Gastrocnemius medialis (tissue), 4 donors: ENCODE results near the gene CLDN7. TPM values are rescaled to one million over a fixed set of nuclear protein-coding genes. Genes with fewer than 3 reads are reported as not detected.

Experiments used
- ATAC-seq, 2 donors: fragments of 150-250 bp; one replicate each; pipeline ENCODE4 v1.9.1; 2016
- DNase-seq, 2 donors: peaks; one replicate each; pipeline ENCODE4 v3.0.0-alpha.2; 2019
- H3K27ac ChIP-seq, 4 donors: fragments of 200-600 bp; sonication (generic); 1 replicate in 1 of 4; 2 replicates in 3 of 4; pipeline ENCODE4 v1.5.1; 2016 to 2018; ENCODE audit warnings: mild to moderate bottlenecking in 2 of 4, moderate library complexity in 1 of 4
- H3K27me3 ChIP-seq, 3 donors: fragments of 200-600 bp; sonication (generic) in 2 of 3; 1 replicate in 1 of 3; 2 replicates in 2 of 3; pipeline versions ENCODE4 v1.5.1 to v1.6.0; 2016 to 2019; ENCODE audit warnings: mild to moderate bottlenecking in 1 of 3, moderate library complexity in 1 of 3
- H3K36me3 ChIP-seq, 2 donors: fragments of 200-600 bp; sonication (generic) in 1 of 2; one replicate each; pipeline ENCODE4 v1.5.1; 2017 to 2018
- H3K4me1 ChIP-seq, 2 donors: fragments of 200-600 bp; sonication (generic) in 1 of 2; one replicate each; pipeline ENCODE4 v1.5.1; 2016 to 2017; ENCODE audit warnings: mild to moderate bottlenecking in 2 of 2
- H3K4me3 ChIP-seq, 4 donors: fragments of 200-600 bp; sonication (generic) in 3 of 4; 1 replicate in 1 of 4; 2 replicates in 3 of 4; pipeline ENCODE4 v1.5.1; 2016 to 2019; ENCODE audit warnings: mild to moderate bottlenecking in 2 of 4
- H3K9me3 ChIP-seq, 3 donors: fragments of 200-600 bp; sonication (generic) in 2 of 3; 1 replicate in 1 of 3; 2 replicates in 2 of 3; pipeline ENCODE4 v1.5.1; 2016 to 2019
- POLR2A ChIP-seq, 2 donors: fragments of 450-650 bp; IDR thresholded peaks; one replicate each; pipeline ENCODE4 v1.6.1; 2017; ENCODE audit warnings: antibody characterized with exemption in 2 of 2, mild to moderate bottlenecking in 2 of 2, moderate library complexity in 2 of 2
- in situ Hi-C, 4 donors: fragments of 200-750 bp; cut with MboI; loops; one replicate each; pipeline versions ENCODE4 v1.15.0 to v1.8.0; 2017; ENCODE audit warnings: low sequenced_read_pairs in 4 of 4
- intact Hi-C: fragments of 100-400 bp; cut with DNase I; formaldehyde crosslinking; loops from one replicate; pipeline ENCODE4 v1.15.1; 2023; ENCODE audit warnings: low total_unique reads
- total RNA-seq, 4 donors: library from RNA; depleted of rRNA; stranded (reverse); fragments of >200 nt; gene quantifications; one replicate each; pipeline versions ENCODE4 v1.1.0 to v1.2.3, GENCODE V29; 2016
- TF ChIP-seq, protein P1 (sequence below), 5 experiments: fragments of 450-650 bp in 3 of 5; fragments of 200-600 bp in 2 of 5; sonication (generic) in 2 of 5; IDR thresholded peaks in 4 of 5; conservative IDR thresholded peaks in 1 of 5; 1 replicate in 4 of 5; 2 replicates in 1 of 5; pipeline ENCODE4 v1.5.1; 2016 to 2019; ENCODE audit warnings: antibody characterized with exemption in 5 of 5, mild to moderate bottlenecking in 3 of 5, moderate library complexity in 3 of 5

The CLDN7 gene
- total RNA-seq, 4 donors from 2014 or later: 0.46 to 5.1 TPM; not detected in 2

DNA sequence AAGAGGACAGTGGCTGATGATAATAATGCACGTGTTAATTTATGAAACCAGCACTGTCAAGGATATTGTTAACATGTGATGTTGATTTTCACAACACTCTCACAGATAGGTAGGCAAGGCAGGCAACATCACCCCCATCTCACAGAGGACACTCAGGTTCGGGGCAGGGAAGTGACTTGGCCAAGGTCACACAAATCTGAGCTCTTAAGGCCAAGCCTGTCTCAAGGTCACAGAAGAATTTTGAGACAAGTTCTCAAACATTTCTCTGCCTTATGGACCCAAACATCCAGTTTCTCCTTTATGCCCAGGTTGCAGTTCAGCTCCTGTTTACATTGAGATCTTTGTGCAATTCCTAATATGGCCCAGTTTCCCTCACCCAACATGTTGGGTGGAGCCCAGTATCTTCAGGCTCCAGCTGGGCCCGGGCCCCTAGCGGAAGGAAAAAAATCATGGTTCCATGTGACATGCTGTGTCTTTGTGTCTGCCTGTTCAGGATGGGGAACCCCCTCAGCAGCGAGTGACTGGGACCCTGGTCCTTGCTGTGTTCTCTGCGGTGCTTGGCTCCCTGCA, 20.6 kb upstream of the CLDN7 start:
- in situ Hi-C loops: no loop called here
- intact Hi-C loops: loop anchor here (5.0 kb wide), 1 partner anchor 869 kb away; the partner anchor contains the start of gene PER1
- H3K36me3 ChIP-seq: peaks cover 0 to 28% of the 10 kb centered on the region in 2 donors
- H3K9me3 ChIP-seq: no peaks in the 10 kb centered on the region
- TF ChIP-seq POLR2A (IDR thresholded peaks at IDR 0.05): no peak
- TF ChIP-seq, protein P1, sequence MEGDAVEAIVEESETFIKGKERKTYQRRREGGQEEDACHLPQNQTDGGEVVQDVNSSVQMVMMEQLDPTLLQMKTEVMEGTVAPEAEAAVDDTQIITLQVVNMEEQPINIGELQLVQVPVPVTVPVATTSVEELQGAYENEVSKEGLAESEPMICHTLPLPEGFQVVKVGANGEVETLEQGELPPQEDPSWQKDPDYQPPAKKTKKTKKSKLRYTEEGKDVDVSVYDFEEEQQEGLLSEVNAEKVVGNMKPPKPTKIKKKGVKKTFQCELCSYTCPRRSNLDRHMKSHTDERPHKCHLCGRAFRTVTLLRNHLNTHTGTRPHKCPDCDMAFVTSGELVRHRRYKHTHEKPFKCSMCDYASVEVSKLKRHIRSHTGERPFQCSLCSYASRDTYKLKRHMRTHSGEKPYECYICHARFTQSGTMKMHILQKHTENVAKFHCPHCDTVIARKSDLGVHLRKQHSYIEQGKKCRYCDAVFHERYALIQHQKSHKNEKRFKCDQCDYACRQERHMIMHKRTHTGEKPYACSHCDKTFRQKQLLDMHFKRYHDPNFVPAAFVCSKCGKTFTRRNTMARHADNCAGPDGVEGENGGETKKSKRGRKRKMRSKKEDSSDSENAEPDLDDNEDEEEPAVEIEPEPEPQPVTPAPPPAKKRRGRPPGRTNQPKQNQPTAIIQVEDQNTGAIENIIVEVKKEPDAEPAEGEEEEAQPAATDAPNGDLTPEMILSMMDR (IDR thresholded peaks at IDR 0.05 in 4 of 5, conservative IDR thresholded peaks at IDR 0.05 in 1 of 5): no peak
- peak overlapping the region; percentile 70 to 80 (median 76) for H3K4me3 ChIP-seq
- H3K4me1 ChIP-seq: peaks cover 40 to 44% of the 10 kb centered on the region in 2 donors
- DNase-seq: peak; percentile 69 to 80
- peak overlapping the region; percentile 95 to 100 (median 98) for H3K27ac ChIP-seq
- no peaks in the 10 kb centered on the region for H3K27me3 ChIP-seq
- peak; percentile 35 to 52 for ATAC-seq

DNA sequence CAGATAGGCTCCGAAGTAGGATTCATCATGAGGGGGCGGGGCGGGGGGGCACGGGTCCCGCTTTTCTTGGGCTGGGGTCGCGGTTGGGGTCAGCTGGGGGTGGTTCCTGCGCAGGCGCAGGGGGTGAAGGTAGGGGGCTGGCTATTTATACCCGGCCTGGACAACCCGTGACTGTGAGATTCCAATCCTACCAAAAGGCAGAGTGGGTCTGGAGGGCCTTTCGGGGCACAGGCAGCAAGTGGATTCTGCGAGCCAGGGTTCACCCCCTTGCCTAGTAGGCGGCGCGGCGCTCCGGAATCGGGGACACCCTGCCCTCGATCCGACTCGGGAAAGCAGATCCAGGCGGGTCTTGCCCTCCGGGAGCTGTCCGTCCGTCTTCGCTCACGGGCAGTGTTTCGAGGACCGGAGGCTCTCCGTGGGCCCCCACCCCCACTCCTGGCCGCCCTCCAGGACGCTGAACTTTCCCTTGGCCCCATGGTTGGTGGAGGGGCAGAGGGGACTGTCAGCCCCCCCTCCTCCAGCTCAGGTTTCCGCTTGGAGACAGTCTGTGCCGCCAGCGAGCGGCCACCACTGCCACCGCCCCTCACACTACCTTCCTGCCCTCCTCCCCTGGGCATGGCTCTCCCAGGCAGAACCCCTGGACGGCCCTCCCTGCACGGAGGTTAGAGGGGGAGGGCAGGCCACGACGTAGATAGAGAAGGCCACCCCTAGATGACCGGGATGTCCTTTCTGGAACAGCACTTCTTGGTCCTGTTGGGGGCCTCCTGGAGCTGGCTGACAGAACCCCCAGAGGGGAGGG, 19.9 kb upstream of the CLDN7 start:
- no peaks in the 10 kb centered on the region for H3K27me3 ChIP-seq
- peaks cover 0 to 28% of the 10 kb centered on the region in 2 donors for H3K36me3 ChIP-seq
- peak overlapping the region; percentile 70 to 80 (median 76) for H3K4me3 ChIP-seq
- peak overlapping the region; percentile 95 to 100 (median 98) for H3K27ac ChIP-seq
- peak; percentile 46 to 47 for TF ChIP-seq POLR2A (IDR thresholded peaks at IDR 0.05)
- TF ChIP-seq, protein P1 (IDR thresholded peaks at IDR 0.05 in 4 of 5, conservative IDR thresholded peaks at IDR 0.05 in 1 of 5): no peak
- peak; percentile 41 to 42 for ATAC-seq
- intact Hi-C loops (loop anchor here (1.0 to 5.0 kb wide), 4 partner anchors 25 to 870 kb away; partner anchors contain the start of genes EIF5A, ELP5 and PER1), in situ Hi-C loops (no loop called here)
- DNase-seq: peak; percentile 89 to 96
- H3K9me3 ChIP-seq: no peaks in the 10 kb centered on the region
- H3K4me1 ChIP-seq: peaks cover 40 to 44% of the 10 kb centered on the region in 2 donors

DNA sequence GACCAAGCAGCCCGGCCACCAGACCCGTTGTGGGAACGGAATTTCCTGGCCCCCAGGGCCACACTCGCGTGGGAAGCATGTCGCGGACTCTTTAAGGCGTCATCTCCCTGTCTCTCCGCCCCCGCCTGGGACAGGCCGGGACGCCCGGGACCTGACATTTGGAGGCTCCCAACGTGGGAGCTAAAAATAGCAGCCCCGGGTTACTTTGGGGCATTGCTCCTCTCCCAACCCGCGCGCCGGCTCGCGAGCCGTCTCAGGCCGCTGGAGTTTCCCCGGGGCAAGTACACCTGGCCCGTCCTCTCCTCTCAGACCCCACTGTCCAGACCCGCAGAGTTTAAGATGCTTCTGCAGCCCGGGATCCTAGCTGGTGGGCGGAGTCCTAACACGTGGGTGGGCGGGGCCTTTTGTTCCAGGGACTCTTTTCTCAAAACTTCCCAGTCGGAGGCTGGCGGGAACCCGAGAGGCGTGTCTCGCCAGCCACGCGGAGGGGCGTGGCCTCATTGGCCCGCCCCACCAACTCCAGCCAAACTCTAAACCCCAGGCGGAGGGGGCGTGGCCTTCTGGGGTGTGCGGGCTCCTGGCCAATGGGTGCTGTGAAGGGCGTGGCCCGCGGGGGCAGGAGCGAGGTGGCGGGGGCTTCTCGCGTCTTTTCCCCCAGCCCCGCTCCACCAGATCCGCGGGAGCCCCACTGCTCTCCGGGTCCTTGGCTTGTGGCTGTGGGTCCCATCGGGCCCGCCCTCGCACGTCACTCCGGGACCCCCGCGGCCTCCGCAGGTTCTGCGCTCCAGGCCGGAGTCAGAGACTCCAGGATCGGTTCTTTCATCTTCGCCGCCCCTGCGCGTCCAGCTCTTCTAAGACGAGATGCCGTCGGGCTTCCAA, 19.0 kb upstream of the CLDN7 start, which contains the start of gene SLC2A4:
Gene SLC2A4 (plus strand): TSS at position 645 of the 879 bp plus-strand sequence. CDS start 217 bp downstream, at position 862.
- in situ Hi-C loops: no loop called here
- TF ChIP-seq POLR2A (IDR thresholded peaks at IDR 0.05): peak; percentile 91 to 95
- TF ChIP-seq, protein P1 (IDR thresholded peaks at IDR 0.05 in 4 of 5, conservative IDR thresholded peaks at IDR 0.05 in 1 of 5): no peak
- Histone ChIP-seq H3K4me1 (peaks cover 36 to 39% of the 10 kb centered on the region in 2 donors), H3K9me3 (no peaks in the 10 kb centered on the region), H3K4me3 (peak within 1 kb of the TSS; percentile 70 to 80 (median 76)), H3K27me3 (no peaks in the 10 kb centered on the region), H3K27ac (peak within 1 kb of the TSS; percentile 95 to 100 (median 98)), H3K36me3 (peaks cover 0 to 23% of the 10 kb centered on the region in 2 donors)
- DNase-seq (peak; percentile 94 to 98), ATAC-seq (peak; percentile 50 to 53)
- intact Hi-C loops: loop anchor here (1.0 to 5.0 kb wide), 4 partner anchors 26 to 871 kb away; partner anchors contain the start of genes EIF5A, ELP5 and PER1

GRCh38 chr17:7280519-7281073, 18.3 kb upstream of the CLDN7 start:
- Histone ChIP-seq H3K4me3 (peak overlapping the region; percentile 70 to 80 (median 76)), H3K27ac (peak overlapping the region; percentile 95 to 100 (median 98)), H3K4me1 (peaks cover 31 to 33% of the 10 kb centered on the region in 2 donors), H3K9me3 (no peaks in the 10 kb centered on the region), H3K36me3 (peaks cover 0 to 15% of the 10 kb centered on the region in 2 donors), H3K27me3 (no peaks in the 10 kb centered on the region)
- intact Hi-C loops: loop anchor here (1.0 to 5.0 kb wide), 5 partner anchors 16 to 872 kb away; partner anchors contain the start of genes EIF5A, ELP5 and PER1
- in situ Hi-C loops: no loop called here
- DNase-seq: peak; percentile 83 to 91
- peak; percentile 50 to 53 for ATAC-seq
- TF ChIP-seq, protein P1 (IDR thresholded peaks at IDR 0.05 in 4 of 5, conservative IDR thresholded peaks at IDR 0.05 in 1 of 5): peak; percentile 95 to 99 (median 98)
- peak; percentile 51 for TF ChIP-seq POLR2A (IDR thresholded peaks at IDR 0.05)
